ENCODE results near the gene ARL5C. TPM values are rescaled to one million over a fixed set of nuclear protein-coding genes. Genes with fewer than 3 reads are reported as not detected.

The ARL5C gene
- total RNA-seq, 1 experiment from 2014 or later: not detected

GRCh38 chr17:39183045-39183444 lies 17.1 kb upstream of the ARL5C start:
- no peaks in the 10 kb centered on the region for H3K23me2 ChIP-seq (ENCODE audit: insufficient read length, low read depth, low read length, poor library complexity, severe bottlenecking)
- H2AK5ac ChIP-seq (ENCODE audit: insufficient read length, low read length): no peak overlapping the region
- H2BK120ac ChIP-seq (ENCODE audit: low read depth, low read length, poor library complexity, severe bottlenecking): no peak overlapping the region
- H3K14ac ChIP-seq (ENCODE audit: insufficient read depth, low read length): no peak overlapping the region
- H3K27me3 ChIP-seq (ENCODE audit: insufficient read depth, low read length): no peaks in the 10 kb centered on the region
- no peak overlapping the region for H3K4ac ChIP-seq (ENCODE audit: low read depth, low read length)
- H3K9ac ChIP-seq (ENCODE audit: extremely low read depth, insufficient read length, low read length): no peak overlapping the region
- H3K79me1 ChIP-seq (ENCODE audit: insufficient read depth, low read depth, low read length, poor library complexity, severe bottlenecking): no peaks in the 10 kb centered on the region
- H3T11ph ChIP-seq (ENCODE audit: low read length): no peak overlapping the region
- no peak overlapping the region for H4K91ac ChIP-seq (ENCODE audit: insufficient read length, low read depth, low read length)
- H3K9me3 ChIP-seq (ENCODE audit: control insufficient read depth, low read depth, low read length): no peaks in the 10 kb centered on the region
- H3K27ac ChIP-seq (ENCODE audit: insufficient read length, low read depth, low read length): no peak overlapping the region
- no peak overlapping the region for H2BK5ac ChIP-seq (ENCODE audit: insufficient read length, low read length)
- DNase-seq: no peak
- H3K79me2 ChIP-seq (ENCODE audit: insufficient read depth, low read length): no peaks in the 10 kb centered on the region
- H4K8ac ChIP-seq (replicated peaks; ENCODE audit: insufficient read length, low read depth, low read length): no peak overlapping the region
- no peak overlapping the region for H2BK12ac ChIP-seq (ENCODE audit: insufficient read length, low read depth, low read length)
- no peak overlapping the region for H2AFZ ChIP-seq (ENCODE audit: low read length)
- Mint-ChIP-seq H3K4me1 (peaks cover 0 to 1% of the 10 kb centered on the region in 2 experiments; a peak in 1 of 4 replicates), H3K36me3 (ENCODE audit: insufficient read depth in 1 of 3, low read depth in 3 of 3) (peaks cover 23 to 63% (median 36%) of the 10 kb centered on the region in 3 experiments; a peak in 6 of 7 replicates), H3K4me3 (no peak overlapping the region), H3K27me3 (ENCODE audit: low read depth) (no peaks in the 10 kb centered on the region), H3K27ac (no peak overlapping the region; a peak in 1 of 7 replicates), H3K9me3 (no peaks in the 10 kb centered on the region)
- no peak overlapping the region for H3K4me2 ChIP-seq (ENCODE audit: insufficient read depth, insufficient read length, low read length)
- H2BK15ac ChIP-seq (ENCODE audit: low read depth, low read length): no peak overlapping the region
- H4K5ac ChIP-seq (ENCODE audit: insufficient read length, low read depth, low read length): no peak overlapping the region
- no peaks in the 10 kb centered on the region for H3K4me1 ChIP-seq (ENCODE audit: insufficient read depth, low read length)
- H3K23ac ChIP-seq (ENCODE audit: insufficient read length, low read depth, low read length): no peak overlapping the region
- H3K18ac ChIP-seq (ENCODE audit: insufficient read length, low read depth, low read length): no peak overlapping the region
- no peaks in the 10 kb centered on the region for H4K20me1 ChIP-seq (ENCODE audit: control insufficient read depth, insufficient read depth, insufficient read length)
- WGBS (ENCODE audit: extremely low coverage, insufficient read length, low lambda C conversion rate): no CpG with 5 or more reads among the region's 5 CpGs
- TF ChIP-seq CTCF (conservative IDR thresholded peaks at IDR 0.05): no peak
- no peak overlapping the region for H2BK20ac ChIP-seq (ENCODE audit: low read depth, low read length, poor library complexity, severe bottlenecking)
- no peak overlapping the region for H3K56ac ChIP-seq (ENCODE audit: insufficient read length, low read depth, low read length)
